ENCODE measurements around the gene ZNF12.

Gene ZNF12

GRCh38 chr7:6646465-6646864, 60.3 kb downstream of the ZNF12 start:
- Histone ChIP-seq H3K4me1 (ENCODE audit: insufficient read depth, low read length) (no peaks in the 10 kb centered on the region), H3K27me3 (ENCODE audit: insufficient read depth, low read length) (no peaks in the 10 kb centered on the region), H3K36me3 (ENCODE audit: insufficient read depth, low read length) (peaks cover 24% of the 10 kb centered on the region), H3K27ac (ENCODE audit: low read depth, low read length) (no peak overlapping the region), H3K9ac (ENCODE audit: low read depth, low read length) (no peak overlapping the region), H3K9me3 (ENCODE audit: insufficient read depth, low read depth, low read length) (no peaks in the 10 kb centered on the region), H3K4me3 (ENCODE audit: low read length) (no peak overlapping the region)
- WGBS: 91% methylated on average over 8 of the region's 8 CpGs

- peaks cover 24% of the 10 kb centered on the region for H3K36me3 ChIP-seq (ENCODE audit: insufficient read depth, low read length)
- 96% methylated on average over 10 of the region's 10 CpGs for WGBS
- H3K4me1 ChIP-seq (ENCODE audit: insufficient read depth, low read length): no peaks in the 10 kb centered on the region
- H3K27me3 ChIP-seq (ENCODE audit: insufficient read depth, low read length): no peaks in the 10 kb centered on the region
- H3K27ac ChIP-seq (ENCODE audit: low read depth, low read length): no peak overlapping the region
- H3K4me3 ChIP-seq (ENCODE audit: low read length): no peak overlapping the region
- no peak overlapping the region for H3K9ac ChIP-seq (ENCODE audit: low read depth, low read length)
- no peaks in the 10 kb centered on the region for H3K9me3 ChIP-seq (ENCODE audit: insufficient read depth, low read depth, low read length)
Observed at GRCh38 chr7:6644728-6645127, 62.0 kb downstream of the ZNF12 start.

GRCh38 chr7:6643915-6644625, 62.7 kb downstream of the ZNF12 start:
- no peaks in the 10 kb centered on the region for H3K4me1 ChIP-seq (ENCODE audit: insufficient read depth, low read length)
- H3K27ac ChIP-seq (ENCODE audit: low read depth, low read length): no peak overlapping the region
- WGBS: 96% methylated on average over 21 of the region's 21 CpGs
- peaks cover 28% of the 10 kb centered on the region for H3K36me3 ChIP-seq (ENCODE audit: insufficient read depth, low read length)
- H3K4me3 ChIP-seq (ENCODE audit: low read length): no peak overlapping the region
- no peaks in the 10 kb centered on the region for H3K9me3 ChIP-seq (ENCODE audit: insufficient read depth, low read depth, low read length)
- H3K27me3 ChIP-seq (ENCODE audit: insufficient read depth, low read length): no peaks in the 10 kb centered on the region
- H3K9ac ChIP-seq (ENCODE audit: low read depth, low read length): no peak overlapping the region

GRCh38 chr7:6642861-6643640, 63.7 kb downstream of the ZNF12 start:
- H3K9me3 ChIP-seq (ENCODE audit: insufficient read depth, low read depth, low read length): no peaks in the 10 kb centered on the region
- H3K27me3 ChIP-seq (ENCODE audit: insufficient read depth, low read length): no peaks in the 10 kb centered on the region
- peaks cover 28% of the 10 kb centered on the region for H3K36me3 ChIP-seq (ENCODE audit: insufficient read depth, low read length)
- no peak overlapping the region for H3K27ac ChIP-seq (ENCODE audit: low read depth, low read length)
- no peak overlapping the region for H3K4me3 ChIP-seq (ENCODE audit: low read length)
- 95% methylated on average over 22 of the region's 22 CpGs for WGBS
- no peak overlapping the region for H3K9ac ChIP-seq (ENCODE audit: low read depth, low read length)
- H3K4me1 ChIP-seq (ENCODE audit: insufficient read depth, low read length): no peaks in the 10 kb centered on the region

- 93% methylated on average over 24 of the region's 24 CpGs for WGBS
- H3K9ac ChIP-seq (ENCODE audit: low read depth, low read length): no peak overlapping the region
- no peaks in the 10 kb centered on the region for H3K4me1 ChIP-seq (ENCODE audit: insufficient read depth, low read length)
Observed at GRCh38 chr7:6642239-6642839, 64.4 kb downstream of the ZNF12 start.

GRCh38 chr7:6641305-6642035, 65.3 kb downstream of the ZNF12 start:
- H3K36me3 ChIP-seq (ENCODE audit: insufficient read depth, low read length): peaks cover 28% of the 10 kb centered on the region

More at GRCh38 chr7:6642239-6642839, 64.4 kb downstream of the ZNF12 start:
- Histone ChIP-seq H3K36me3 (ENCODE audit: insufficient read depth, low read length) (peaks cover 28% of the 10 kb centered on the region), H3K4me3 (ENCODE audit: low read length) (no peak overlapping the region), H3K9me3 (ENCODE audit: insufficient read depth, low read depth, low read length) (no peaks in the 10 kb centered on the region), H3K27me3 (ENCODE audit: insufficient read depth, low read length) (no peaks in the 10 kb centered on the region), H3K27ac (ENCODE audit: low read depth, low read length) (no peak overlapping the region)

GRCh38 chr7:6640246-6640721, 66.5 kb downstream of the ZNF12 start:
- Histone ChIP-seq H3K9me3 (ENCODE audit: insufficient read depth, low read depth, low read length) (no peaks in the 10 kb centered on the region), H3K4me3 (ENCODE audit: low read length) (no peak overlapping the region), H3K27ac (ENCODE audit: low read depth, low read length) (no peak overlapping the region), H3K4me1 (ENCODE audit: insufficient read depth, low read length) (no peaks in the 10 kb centered on the region), H3K9ac (ENCODE audit: low read depth, low read length) (no peak overlapping the region), H3K27me3 (ENCODE audit: insufficient read depth, low read length) (peaks cover 2% of the 10 kb centered on the region), H3K36me3 (ENCODE audit: insufficient read depth, low read length) (peaks cover 28% of the 10 kb centered on the region)
- 66% methylated on average over 11 of the region's 11 CpGs for WGBS

More at GRCh38 chr7:6641305-6642035, 65.3 kb downstream of the ZNF12 start:
- 93% methylated on average over 15 of the region's 15 CpGs for WGBS
- Histone ChIP-seq H3K4me3 (ENCODE audit: low read length) (no peak overlapping the region), H3K27me3 (ENCODE audit: insufficient read depth, low read length) (peaks cover under 1% of the 10 kb centered on the region), H3K27ac (ENCODE audit: low read depth, low read length) (no peak overlapping the region), H3K9me3 (ENCODE audit: insufficient read depth, low read depth, low read length) (no peaks in the 10 kb centered on the region), H3K9ac (ENCODE audit: low read depth, low read length) (no peak overlapping the region), H3K4me1 (ENCODE audit: insufficient read depth, low read length) (no peaks in the 10 kb centered on the region)

- no peak overlapping the region for H3K27ac ChIP-seq (ENCODE audit: low read depth, low read length)
- peaks cover 22% of the 10 kb centered on the region for H3K36me3 ChIP-seq (ENCODE audit: insufficient read depth, low read length)
- WGBS: 94% methylated on average over 11 of the region's 11 CpGs
- H3K27me3 ChIP-seq (ENCODE audit: insufficient read depth, low read length): peaks cover 2% of the 10 kb centered on the region
- no peak overlapping the region for H3K9ac ChIP-seq (ENCODE audit: low read depth, low read length)
- H3K9me3 ChIP-seq (ENCODE audit: insufficient read depth, low read depth, low read length): no peaks in the 10 kb centered on the region
- H3K4me3 ChIP-seq (ENCODE audit: low read length): no peak overlapping the region
- no peaks in the 10 kb centered on the region for H3K4me1 ChIP-seq (ENCODE audit: insufficient read depth, low read length)
Observed at GRCh38 chr7:6639627-6640026, 67.1 kb downstream of the ZNF12 start.

GRCh38 chr7:6639032-6639431, 67.7 kb downstream of the ZNF12 start:
- Histone ChIP-seq H3K27ac (ENCODE audit: low read depth, low read length) (no peak overlapping the region), H3K4me1 (ENCODE audit: insufficient read depth, low read length) (no peaks in the 10 kb centered on the region), H3K27me3 (ENCODE audit: insufficient read depth, low read length) (peaks cover 2% of the 10 kb centered on the region), H3K9me3 (ENCODE audit: insufficient read depth, low read depth, low read length) (no peaks in the 10 kb centered on the region), H3K36me3 (ENCODE audit: insufficient read depth, low read length) (peaks cover 19% of the 10 kb centered on the region; the same call in 1 of the 2 replicates), H3K4me3 (ENCODE audit: low read length) (no peak overlapping the region), H3K9ac (ENCODE audit: low read depth, low read length) (no peak overlapping the region)
- 91% methylated on average over 4 of the region's 4 CpGs for WGBS
